ENCODE data around the gene CD160. TPM values are rescaled to one million over a fixed set of nuclear protein-coding genes. Genes with fewer than 3 reads are reported as not detected.

The CD160 gene, protein sequence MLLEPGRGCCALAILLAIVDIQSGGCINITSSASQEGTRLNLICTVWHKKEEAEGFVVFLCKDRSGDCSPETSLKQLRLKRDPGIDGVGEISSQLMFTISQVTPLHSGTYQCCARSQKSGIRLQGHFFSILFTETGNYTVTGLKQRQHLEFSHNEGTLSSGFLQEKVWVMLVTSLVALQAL
- polyA plus RNA-seq = 1.3 and 1.9 TPM in 2 replicates

GRCh38 chr1:145719230-145720079, at the start of gene CD160:
Gene CD160 (plus strand): TSS chr1:145719499. CDS start chr1:145728328, 8,829 bp downstream.

DNA sequence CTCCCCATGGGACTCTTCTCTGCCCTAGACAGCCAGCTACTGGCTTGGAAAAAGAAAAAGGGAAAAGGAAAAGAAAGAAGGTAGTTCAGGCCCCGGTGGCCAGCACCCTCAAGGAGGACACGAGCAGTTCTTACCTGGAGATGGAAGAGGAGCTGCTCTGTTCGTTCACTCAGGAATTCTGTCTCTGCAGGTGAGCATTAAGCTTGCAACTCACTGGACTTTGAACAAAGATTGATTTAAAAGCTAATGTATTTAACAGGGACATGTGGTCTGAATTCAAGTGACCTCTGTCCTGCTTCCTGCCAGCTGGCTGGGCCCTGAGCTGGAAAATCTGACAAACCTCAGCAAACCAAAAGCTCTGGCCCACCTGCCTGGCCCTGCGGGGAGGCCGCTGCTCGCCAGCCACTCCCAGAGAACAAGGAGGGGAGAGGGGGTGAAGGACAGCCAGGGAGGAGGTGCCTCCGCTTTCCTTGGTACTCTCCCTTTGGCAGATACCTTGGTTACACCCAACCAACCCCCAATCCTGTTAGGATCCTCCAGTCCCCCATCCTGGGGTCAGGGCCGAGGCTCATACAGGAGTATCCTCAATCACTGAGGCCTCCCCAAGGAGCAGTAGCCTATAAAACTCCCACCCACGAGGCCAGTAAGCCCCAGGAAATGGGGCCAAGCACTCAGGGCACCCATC, 12.0 kb upstream of the CD160 start, which contains the start of gene PDZK1:
PDZK1 (minus strand) TSS at position 186 of the 685 bp plus-strand sequence. CDS start 19,347 bp downstream, outside the sequence.

Other genes starting within 250 kb of the CD160 start
- gene GPR89A, start 111.5 kb upstream of the CD160 start, polyA plus RNA-seq = 85.3 and 85.5 TPM in 2 replicates
- gene PDZK1, start 12.1 kb upstream of the CD160 start, polyA plus RNA-seq = 5.2 and 14.3 TPM in 2 replicates
- 23.5 and 29.4 TPM in 2 replicates for gene RNF115, start 104.6 kb downstream of the CD160 start, polyA plus RNA-seq
- 19.4 and 20.0 TPM in 2 replicates for gene POLR3C, start 104.7 kb downstream of the CD160 start, polyA plus RNA-seq
- 3.6 and 6.9 TPM in 2 replicates for gene NUDT17, start 126.1 kb downstream of the CD160 start, polyA plus RNA-seq
- gene PIAS3, start 139.6 kb downstream of the CD160 start, polyA plus RNA-seq = 3.3 and 4.2 TPM in 2 replicates
- gene ANKRD35, start 166.4 kb downstream of the CD160 start, polyA plus RNA-seq = 0.39 and 0.78 TPM in 2 replicates
- not detected in 2 replicates for gene ITGA10, start 190.6 kb downstream of the CD160 start, polyA plus RNA-seq
- 32.0 and 43.8 TPM in 2 replicates for gene PEX11B, start 199.2 kb downstream of the CD160 start, polyA plus RNA-seq
- 152 and 224 TPM in 2 replicates for gene RBM8A, start 208.0 kb downstream of the CD160 start, polyA plus RNA-seq
- gene LIX1L, start 238.5 kb downstream of the CD160 start, polyA plus RNA-seq = 3.5 and 4.9 TPM in 2 replicates
- gene ANKRD34A, start 245.1 kb downstream of the CD160 start, polyA plus RNA-seq = 8.1 and 10.7 TPM in 2 replicates
- 3.6 and 11.6 TPM in 2 replicates for gene POLR3GL, start 245.2 kb downstream of the CD160 start, polyA plus RNA-seq